PC-9 (cell line): ENCODE measurements around the gene CHST2.

Source experiments
- EZH2 ChIP-seq: fragments of 200-600 bp; sonication (generic); IDR thresholded peaks from 2 replicates; pipeline ENCODE4 v1.8.0; 2017; ENCODE audit warnings: antibody characterized with exemption, low read depth
- TF ChIP-seq, protein P1 (sequence below): fragments of 200-600 bp; sonication (generic); conservative IDR thresholded peaks from 2 replicates; pipeline ENCODE4 v1.6.1; 2017; ENCODE audit warnings: mixed run types, antibody characterized with exemption, mild to moderate bottlenecking, moderate library complexity

- TF ChIP-seq, protein P1, sequence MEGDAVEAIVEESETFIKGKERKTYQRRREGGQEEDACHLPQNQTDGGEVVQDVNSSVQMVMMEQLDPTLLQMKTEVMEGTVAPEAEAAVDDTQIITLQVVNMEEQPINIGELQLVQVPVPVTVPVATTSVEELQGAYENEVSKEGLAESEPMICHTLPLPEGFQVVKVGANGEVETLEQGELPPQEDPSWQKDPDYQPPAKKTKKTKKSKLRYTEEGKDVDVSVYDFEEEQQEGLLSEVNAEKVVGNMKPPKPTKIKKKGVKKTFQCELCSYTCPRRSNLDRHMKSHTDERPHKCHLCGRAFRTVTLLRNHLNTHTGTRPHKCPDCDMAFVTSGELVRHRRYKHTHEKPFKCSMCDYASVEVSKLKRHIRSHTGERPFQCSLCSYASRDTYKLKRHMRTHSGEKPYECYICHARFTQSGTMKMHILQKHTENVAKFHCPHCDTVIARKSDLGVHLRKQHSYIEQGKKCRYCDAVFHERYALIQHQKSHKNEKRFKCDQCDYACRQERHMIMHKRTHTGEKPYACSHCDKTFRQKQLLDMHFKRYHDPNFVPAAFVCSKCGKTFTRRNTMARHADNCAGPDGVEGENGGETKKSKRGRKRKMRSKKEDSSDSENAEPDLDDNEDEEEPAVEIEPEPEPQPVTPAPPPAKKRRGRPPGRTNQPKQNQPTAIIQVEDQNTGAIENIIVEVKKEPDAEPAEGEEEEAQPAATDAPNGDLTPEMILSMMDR, result no peak
- no peak for TF ChIP-seq EZH2
Observed at GRCh38 chr3:143090486-143090885, 29.1 kb upstream of the CHST2 start.
